ENCODE results near the gene MRPL37.

MRPL37 gene

DNA sequence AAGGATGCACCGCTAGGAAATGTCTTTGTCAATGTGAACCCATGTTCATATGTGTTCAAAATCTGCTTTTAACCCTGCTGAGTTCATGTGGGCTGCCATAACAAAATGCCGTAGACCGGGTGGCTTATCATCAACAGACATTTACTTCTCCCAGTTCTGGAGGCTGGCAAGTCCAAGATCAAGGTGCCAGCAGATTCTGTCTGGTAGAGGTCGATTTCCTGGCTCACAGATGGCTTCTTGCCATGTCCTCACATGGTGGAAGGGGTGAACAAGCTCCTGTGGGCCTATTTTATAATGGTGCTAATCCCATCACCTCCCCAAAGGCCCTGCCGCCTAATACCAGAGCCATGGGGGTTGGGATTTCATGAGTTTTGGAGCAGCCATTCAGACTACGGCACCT is 42.6 kb upstream of the MRPL37 start:
- TF ChIP-seq, protein P1, sequence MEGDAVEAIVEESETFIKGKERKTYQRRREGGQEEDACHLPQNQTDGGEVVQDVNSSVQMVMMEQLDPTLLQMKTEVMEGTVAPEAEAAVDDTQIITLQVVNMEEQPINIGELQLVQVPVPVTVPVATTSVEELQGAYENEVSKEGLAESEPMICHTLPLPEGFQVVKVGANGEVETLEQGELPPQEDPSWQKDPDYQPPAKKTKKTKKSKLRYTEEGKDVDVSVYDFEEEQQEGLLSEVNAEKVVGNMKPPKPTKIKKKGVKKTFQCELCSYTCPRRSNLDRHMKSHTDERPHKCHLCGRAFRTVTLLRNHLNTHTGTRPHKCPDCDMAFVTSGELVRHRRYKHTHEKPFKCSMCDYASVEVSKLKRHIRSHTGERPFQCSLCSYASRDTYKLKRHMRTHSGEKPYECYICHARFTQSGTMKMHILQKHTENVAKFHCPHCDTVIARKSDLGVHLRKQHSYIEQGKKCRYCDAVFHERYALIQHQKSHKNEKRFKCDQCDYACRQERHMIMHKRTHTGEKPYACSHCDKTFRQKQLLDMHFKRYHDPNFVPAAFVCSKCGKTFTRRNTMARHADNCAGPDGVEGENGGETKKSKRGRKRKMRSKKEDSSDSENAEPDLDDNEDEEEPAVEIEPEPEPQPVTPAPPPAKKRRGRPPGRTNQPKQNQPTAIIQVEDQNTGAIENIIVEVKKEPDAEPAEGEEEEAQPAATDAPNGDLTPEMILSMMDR (IDR thresholded peaks at IDR 0.05; ENCODE audit: insufficient read depth, missing control alignments) = no peak
- DNase-seq (ENCODE audit: insufficient read length, low spot score) = no peak
- no peak for FAIRE-seq

DNA sequence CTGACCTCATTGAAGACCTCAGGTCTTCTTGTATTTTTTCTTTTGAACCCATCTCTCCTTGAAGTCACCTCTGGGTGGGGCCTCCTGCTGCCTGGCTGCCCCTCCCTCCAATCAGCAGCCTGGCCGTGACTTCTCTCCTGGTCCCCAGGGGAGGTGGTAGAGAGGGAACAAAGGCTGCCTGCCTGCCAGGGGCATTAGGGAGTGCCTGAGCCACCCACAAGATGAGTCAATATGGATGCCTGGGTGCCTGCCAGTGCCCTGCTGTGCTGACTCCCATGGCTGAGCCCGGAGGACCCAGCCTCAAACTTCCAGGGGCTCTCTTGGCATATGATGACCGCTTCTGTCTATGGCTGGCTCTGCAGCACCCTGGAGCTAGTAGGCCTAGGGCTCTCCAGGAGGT is 41.9 kb upstream of the MRPL37 start:
- DNase-seq (ENCODE audit: insufficient read length, low spot score) (no peak), FAIRE-seq (no peak)
- TF ChIP-seq, protein P1 (IDR thresholded peaks at IDR 0.05; ENCODE audit: insufficient read depth, missing control alignments) = no peak

DNA sequence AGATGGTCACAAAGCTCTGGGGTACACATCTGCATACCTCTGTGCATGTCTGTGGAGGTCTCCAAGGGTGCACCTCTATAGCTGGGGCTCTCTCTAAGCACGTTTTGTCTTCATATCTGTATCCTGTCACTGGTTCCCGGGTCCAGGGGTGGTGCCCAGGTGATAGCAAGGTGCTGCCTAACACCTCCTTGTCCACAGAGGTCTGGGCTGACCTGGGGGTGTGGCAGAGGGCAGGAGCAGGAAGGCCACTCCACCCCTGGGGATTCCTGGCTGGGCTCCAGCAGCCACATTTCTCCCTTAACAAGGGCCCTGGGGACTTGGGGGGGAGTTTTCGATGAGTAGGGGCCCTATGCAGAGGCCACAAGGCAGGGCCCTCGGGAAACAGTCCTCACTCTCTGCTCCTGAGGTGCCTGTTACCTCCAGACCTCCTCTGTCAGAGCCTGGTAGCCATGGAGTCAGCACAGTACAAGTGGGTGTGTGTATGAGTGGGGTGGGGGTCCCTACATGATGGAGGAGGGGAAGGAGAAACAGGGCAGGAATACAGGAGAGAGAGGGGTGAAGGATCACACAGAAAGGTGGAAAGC is 40.1 kb upstream of the MRPL37 start:
- TF ChIP-seq, protein P1 (IDR thresholded peaks at IDR 0.05; ENCODE audit: insufficient read depth, missing control alignments) = no peak
- DNase-seq (ENCODE audit: insufficient read length, low spot score) = no peak
- no peak for FAIRE-seq

DNA sequence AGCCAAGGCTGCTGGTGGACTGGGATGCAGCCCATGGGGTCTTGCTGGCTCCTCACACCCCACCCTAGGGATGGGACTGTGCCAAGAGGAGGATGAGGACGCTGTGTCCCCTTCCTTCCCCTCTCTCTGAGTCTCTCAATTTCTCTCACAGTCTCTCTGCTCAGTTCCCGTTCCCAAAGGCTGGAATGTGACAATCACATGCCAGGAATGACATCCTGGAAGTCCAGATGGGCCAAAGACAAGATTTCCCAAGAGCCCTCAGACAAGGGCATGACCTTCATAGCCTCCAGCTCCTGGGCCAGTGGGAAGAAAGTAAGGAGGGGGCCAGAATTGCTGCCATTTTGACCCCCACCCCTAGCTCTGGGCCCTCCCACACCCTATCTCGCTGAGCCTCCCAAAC is 39.6 kb upstream of the MRPL37 start:
- FAIRE-seq (no peak), DNase-seq (ENCODE audit: insufficient read length, low spot score) (no peak)
- TF ChIP-seq, protein P1 (IDR thresholded peaks at IDR 0.05; ENCODE audit: insufficient read depth, missing control alignments) = no peak

DNA sequence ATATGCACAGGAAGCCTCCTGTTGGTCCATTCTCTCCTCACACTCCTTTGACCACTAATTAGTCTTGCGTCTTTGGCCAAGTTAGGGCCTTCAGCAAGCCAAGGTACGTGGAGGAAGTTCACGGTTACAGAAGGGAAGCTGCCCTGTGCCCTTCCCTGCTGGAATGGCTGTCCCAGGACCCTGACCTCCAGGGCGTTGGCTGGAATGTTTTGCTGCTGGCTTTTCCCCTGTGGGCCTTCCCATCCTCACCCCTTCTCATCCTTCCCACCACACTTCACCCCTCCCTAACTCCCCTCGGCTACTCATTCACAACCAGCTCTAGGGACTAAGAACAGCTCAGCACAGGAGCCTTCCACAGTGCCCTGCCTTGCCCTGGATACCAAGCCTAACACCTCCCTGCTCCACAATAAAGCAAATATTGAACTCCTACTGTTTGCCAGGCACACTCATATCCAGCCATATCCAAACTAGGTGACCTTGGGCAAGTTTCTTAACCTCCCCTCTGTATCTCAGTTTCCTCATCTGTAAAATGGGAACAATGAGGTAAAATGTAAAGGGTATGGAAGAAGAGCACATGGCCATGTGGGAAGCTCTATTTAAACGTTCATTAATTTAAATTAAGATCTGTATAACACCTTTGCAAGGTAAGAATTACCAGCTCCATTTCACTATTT is 38.3 kb upstream of the MRPL37 start:
- DNase-seq (ENCODE audit: insufficient read length, low spot score) (no peak), FAIRE-seq (no peak)
- TF ChIP-seq, protein P1 (IDR thresholded peaks at IDR 0.05; ENCODE audit: insufficient read depth, missing control alignments) = no peak

DNA sequence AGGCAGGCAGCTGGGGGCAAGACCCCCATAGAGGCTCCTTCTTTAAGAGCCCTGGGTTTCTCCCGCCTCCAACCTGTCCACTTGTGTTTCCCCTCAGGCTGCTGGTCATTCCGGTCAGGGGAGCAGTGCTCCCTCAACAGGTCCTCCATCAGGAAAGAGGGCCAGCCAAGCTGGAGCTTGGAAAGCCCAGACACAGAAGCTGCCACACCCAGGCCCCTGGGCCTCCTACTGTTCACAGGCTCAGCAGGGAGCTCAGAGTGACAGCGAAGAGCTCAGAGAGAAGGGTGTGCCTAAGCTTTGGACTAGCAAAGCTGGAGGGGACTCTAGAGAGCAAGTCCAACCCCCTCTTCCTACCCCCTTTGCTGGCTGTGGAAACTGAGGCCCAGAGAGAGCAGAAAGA is 36.9 kb upstream of the MRPL37 start:
- DNase-seq (ENCODE audit: insufficient read length, low spot score) = no peak
- no peak for FAIRE-seq
- TF ChIP-seq, protein P1 (IDR thresholded peaks at IDR 0.05; ENCODE audit: insufficient read depth, missing control alignments) = no peak

DNA sequence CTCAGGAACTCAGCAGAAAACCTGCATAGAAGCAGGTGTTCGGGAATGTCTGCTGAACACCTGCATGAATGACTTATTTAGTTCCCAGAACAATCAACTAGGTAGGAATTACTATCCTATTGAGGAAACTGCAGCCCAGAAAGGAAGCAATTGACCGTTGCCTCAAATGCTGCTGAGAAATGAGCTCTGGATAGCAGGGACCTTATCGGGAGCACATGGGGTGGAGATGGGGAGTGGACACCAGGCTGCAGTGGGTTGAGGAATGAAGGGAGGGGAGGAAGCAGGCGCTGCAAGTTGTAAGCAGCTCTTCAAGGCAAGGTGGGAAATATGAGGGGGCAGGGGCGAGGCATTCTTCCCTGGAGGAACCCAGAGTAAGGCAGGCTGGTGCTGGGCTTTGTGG is 36.4 kb upstream of the MRPL37 start:
- FAIRE-seq = no peak
- TF ChIP-seq, protein P1 (IDR thresholded peaks at IDR 0.05; ENCODE audit: insufficient read depth, missing control alignments) = no peak
- DNase-seq (ENCODE audit: insufficient read length, low spot score) = no peak
